ENCODE measurements around the gene RABGGTB. TPM values are rescaled to one million over a fixed set of nuclear protein-coding genes. Genes with fewer than 3 reads are reported as not detected.
A peak's percentile ranks its signal among the peaks of the same experiment; 100 is the strongest.

RABGGTB gene
- total RNA-seq, 4 donors from 2014 or later: 25.0 to 54.9 (median 46.9) TPM

DNA sequence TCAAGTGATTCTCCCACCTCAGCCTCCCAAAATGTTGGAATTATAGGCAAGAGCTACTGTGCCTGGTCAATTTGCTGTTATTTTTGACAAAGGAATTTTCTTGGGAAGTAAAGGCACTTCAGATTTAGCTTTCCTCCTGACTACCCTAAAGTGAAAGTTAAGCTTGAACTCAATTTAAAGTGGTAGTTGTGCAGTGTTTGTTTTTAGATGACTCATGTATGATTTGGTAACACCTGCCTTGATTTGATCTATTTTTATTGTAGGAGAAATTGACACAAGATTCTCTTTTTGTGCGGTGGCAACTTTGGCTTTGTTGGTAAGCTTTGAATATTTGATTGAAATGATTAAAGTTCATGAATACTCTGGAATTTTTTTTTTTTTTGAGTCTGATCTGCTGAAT lies 5.0 kb downstream of the RABGGTB start:
- Histone ChIP-seq H3K9me3 (no peaks in the 10 kb centered on the region), H3K27ac (peak overlapping the region in 3 of 4 donors; percentile 18 to 48 (median 37)), H3K27me3 (no peaks in the 10 kb centered on the region), H3K4me1 (peaks cover 3 to 52% (median 37%) of the 10 kb centered on the region in 3 donors), H3K36me3 (peaks cover 12 to 63% of the 10 kb centered on the region in 2 donors), H3K4me3 (no peak overlapping the region)
- no peak for TF ChIP-seq POLR2AphosphoS5 (IDR thresholded peaks at IDR 0.05)
- TF ChIP-seq EP300 (IDR thresholded peaks at IDR 0.05): no peak
- TF ChIP-seq POLR2A (IDR thresholded peaks at IDR 0.05): no peak
- TF ChIP-seq, protein P1, sequence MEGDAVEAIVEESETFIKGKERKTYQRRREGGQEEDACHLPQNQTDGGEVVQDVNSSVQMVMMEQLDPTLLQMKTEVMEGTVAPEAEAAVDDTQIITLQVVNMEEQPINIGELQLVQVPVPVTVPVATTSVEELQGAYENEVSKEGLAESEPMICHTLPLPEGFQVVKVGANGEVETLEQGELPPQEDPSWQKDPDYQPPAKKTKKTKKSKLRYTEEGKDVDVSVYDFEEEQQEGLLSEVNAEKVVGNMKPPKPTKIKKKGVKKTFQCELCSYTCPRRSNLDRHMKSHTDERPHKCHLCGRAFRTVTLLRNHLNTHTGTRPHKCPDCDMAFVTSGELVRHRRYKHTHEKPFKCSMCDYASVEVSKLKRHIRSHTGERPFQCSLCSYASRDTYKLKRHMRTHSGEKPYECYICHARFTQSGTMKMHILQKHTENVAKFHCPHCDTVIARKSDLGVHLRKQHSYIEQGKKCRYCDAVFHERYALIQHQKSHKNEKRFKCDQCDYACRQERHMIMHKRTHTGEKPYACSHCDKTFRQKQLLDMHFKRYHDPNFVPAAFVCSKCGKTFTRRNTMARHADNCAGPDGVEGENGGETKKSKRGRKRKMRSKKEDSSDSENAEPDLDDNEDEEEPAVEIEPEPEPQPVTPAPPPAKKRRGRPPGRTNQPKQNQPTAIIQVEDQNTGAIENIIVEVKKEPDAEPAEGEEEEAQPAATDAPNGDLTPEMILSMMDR (IDR thresholded peaks at IDR 0.05): no peak
- 44 to 76% methylated on average over 1 of the region's 1 CpG for WGBS, 2 donors (ENCODE audit: low coverage in 1 of 2)
- no peak for ATAC-seq

GRCh38 chr1:75792091-75792490 lies 6.0 kb downstream of the RABGGTB start:
- TF ChIP-seq POLR2A (IDR thresholded peaks at IDR 0.05) (no peak), EP300 (IDR thresholded peaks at IDR 0.05) (no peak), POLR2AphosphoS5 (IDR thresholded peaks at IDR 0.05) (no peak)
- TF ChIP-seq, protein P1 (IDR thresholded peaks at IDR 0.05): no peak
- no peak for ATAC-seq
- Histone ChIP-seq H3K36me3 (peaks cover 12 to 74% of the 10 kb centered on the region in 2 donors), H3K9me3 (no peaks in the 10 kb centered on the region), H3K4me1 (peaks cover 3 to 46% (median 37%) of the 10 kb centered on the region in 3 donors), H3K4me3 (no peak overlapping the region), H3K27me3 (no peaks in the 10 kb centered on the region), H3K27ac (no peak overlapping the region)
- WGBS, 2 donors (ENCODE audit: low coverage in 1 of 2): 100% methylated on average over 2 to 3 of the region's 3 CpGs

- peaks cover 12 to 90% of the 10 kb centered on the region in 2 donors for H3K36me3 ChIP-seq
Observed at GRCh38 chr1:75794382-75794781, 8.3 kb downstream of the RABGGTB start.

GRCh38 chr1:75795703-75796193 lies 9.7 kb downstream of the RABGGTB start:
- Histone ChIP-seq H3K4me3 (no peak overlapping the region), H3K27me3 (no peaks in the 10 kb centered on the region), H3K27ac (no peak overlapping the region), H3K4me1 (peaks cover 0 to 9% (median 2%) of the 10 kb centered on the region in 3 donors), H3K9me3 (no peaks in the 10 kb centered on the region), H3K36me3 (peaks cover 12 to 80% of the 10 kb centered on the region in 2 donors)
- WGBS, 2 donors (ENCODE audit: low coverage in 1 of 2): 100% methylated on average over 1 to 2 of the region's 4 CpGs
- TF ChIP-seq EP300 (IDR thresholded peaks at IDR 0.05): no peak
- no peak for TF ChIP-seq POLR2A (IDR thresholded peaks at IDR 0.05)
- TF ChIP-seq POLR2AphosphoS5 (IDR thresholded peaks at IDR 0.05): no peak
- TF ChIP-seq, protein P1 (IDR thresholded peaks at IDR 0.05): no peak
- no peak for ATAC-seq

More at GRCh38 chr1:75794382-75794781, 8.3 kb downstream of the RABGGTB start:
- no peak for ATAC-seq
- Histone ChIP-seq H3K4me1 (peaks cover 0 to 23% (median 14%) of the 10 kb centered on the region in 3 donors), H3K27ac (no peak overlapping the region), H3K9me3 (no peaks in the 10 kb centered on the region), H3K27me3 (no peaks in the 10 kb centered on the region), H3K4me3 (no peak overlapping the region)
- WGBS, 2 donors (ENCODE audit: low coverage in 1 of 2): 98 to 100% methylated on average over 2 of the region's 2 CpGs
- TF ChIP-seq POLR2A (IDR thresholded peaks at IDR 0.05): no peak
- no peak for TF ChIP-seq EP300 (IDR thresholded peaks at IDR 0.05)
- TF ChIP-seq, protein P1 (IDR thresholded peaks at IDR 0.05): no peak
- no peak for TF ChIP-seq POLR2AphosphoS5 (IDR thresholded peaks at IDR 0.05)

Measured in gastroesophageal sphincter (tissue), 4 donors.